Measurements from ENCODE around the gene TNFRSF18. TPM values are rescaled to one million over a fixed set of nuclear protein-coding genes. Genes with fewer than 3 reads are reported as not detected.

Gene TNFRSF18
- total RNA-seq, 6 experiments from 2014 or later = 0.24 to 0.27 TPM; not detected in 4

DNA sequence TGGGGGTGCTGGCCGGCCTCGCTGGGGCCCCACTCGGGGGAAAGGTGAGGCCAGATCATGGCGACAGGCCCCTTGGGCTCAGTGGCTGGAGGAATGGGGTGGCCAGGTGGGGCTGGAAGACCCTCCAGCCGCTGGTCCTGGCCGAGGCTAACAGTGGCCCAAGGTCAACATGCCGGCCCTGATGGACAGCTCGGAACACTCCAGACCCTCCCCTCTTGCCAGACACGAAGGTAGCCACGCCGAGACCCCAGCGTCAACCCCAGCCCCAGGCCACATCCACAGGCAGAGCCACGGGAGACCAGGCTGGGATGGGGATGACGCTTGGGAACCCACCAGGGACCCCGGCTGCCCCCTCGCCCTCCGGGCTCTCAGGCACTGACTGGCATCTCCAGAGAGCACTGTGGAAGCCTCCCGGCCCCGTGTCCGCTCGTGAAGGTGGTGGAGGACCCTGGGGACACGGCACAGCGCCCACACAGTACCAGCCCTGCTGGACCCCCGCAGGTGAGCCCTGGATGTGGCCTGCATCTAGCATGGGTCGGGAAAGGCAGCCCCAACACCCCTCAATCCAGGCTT is 41.0 kb upstream of the TNFRSF18 start:
- ATAC-seq = peak in 2 of 4 donors; percentile 9 to 19
- 60% methylated on average over 1 of the region's 25 CpGs for WGBS (ENCODE audit: insufficient coverage, low coverage, low lambda C conversion rate, missing lambda C conversion rate)
- intact Hi-C loops (cut with DNase I) = loop anchor here in 1 of 2 donors (10.0 kb wide), 1 partner anchor 47 kb away; no protein-coding TSS in a partner anchor
- Histone ChIP-seq H3K27ac (no peak overlapping the region), H3K4me3 (no peak overlapping the region), H3K9me3 (no peaks in the 10 kb centered on the region), H3K4me1 (no peaks in the 10 kb centered on the region), H3K27me3 (no peaks in the 10 kb centered on the region), H3K36me3 (no peaks in the 10 kb centered on the region)
- TF ChIP-seq, protein P1, sequence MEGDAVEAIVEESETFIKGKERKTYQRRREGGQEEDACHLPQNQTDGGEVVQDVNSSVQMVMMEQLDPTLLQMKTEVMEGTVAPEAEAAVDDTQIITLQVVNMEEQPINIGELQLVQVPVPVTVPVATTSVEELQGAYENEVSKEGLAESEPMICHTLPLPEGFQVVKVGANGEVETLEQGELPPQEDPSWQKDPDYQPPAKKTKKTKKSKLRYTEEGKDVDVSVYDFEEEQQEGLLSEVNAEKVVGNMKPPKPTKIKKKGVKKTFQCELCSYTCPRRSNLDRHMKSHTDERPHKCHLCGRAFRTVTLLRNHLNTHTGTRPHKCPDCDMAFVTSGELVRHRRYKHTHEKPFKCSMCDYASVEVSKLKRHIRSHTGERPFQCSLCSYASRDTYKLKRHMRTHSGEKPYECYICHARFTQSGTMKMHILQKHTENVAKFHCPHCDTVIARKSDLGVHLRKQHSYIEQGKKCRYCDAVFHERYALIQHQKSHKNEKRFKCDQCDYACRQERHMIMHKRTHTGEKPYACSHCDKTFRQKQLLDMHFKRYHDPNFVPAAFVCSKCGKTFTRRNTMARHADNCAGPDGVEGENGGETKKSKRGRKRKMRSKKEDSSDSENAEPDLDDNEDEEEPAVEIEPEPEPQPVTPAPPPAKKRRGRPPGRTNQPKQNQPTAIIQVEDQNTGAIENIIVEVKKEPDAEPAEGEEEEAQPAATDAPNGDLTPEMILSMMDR (IDR thresholded peaks at IDR 0.05) = no peak
- no peak for TF ChIP-seq POLR2A (IDR thresholded peaks at IDR 0.05)
- DNase-seq = peak in 1 of 3 donors; percentile 47

DNA sequence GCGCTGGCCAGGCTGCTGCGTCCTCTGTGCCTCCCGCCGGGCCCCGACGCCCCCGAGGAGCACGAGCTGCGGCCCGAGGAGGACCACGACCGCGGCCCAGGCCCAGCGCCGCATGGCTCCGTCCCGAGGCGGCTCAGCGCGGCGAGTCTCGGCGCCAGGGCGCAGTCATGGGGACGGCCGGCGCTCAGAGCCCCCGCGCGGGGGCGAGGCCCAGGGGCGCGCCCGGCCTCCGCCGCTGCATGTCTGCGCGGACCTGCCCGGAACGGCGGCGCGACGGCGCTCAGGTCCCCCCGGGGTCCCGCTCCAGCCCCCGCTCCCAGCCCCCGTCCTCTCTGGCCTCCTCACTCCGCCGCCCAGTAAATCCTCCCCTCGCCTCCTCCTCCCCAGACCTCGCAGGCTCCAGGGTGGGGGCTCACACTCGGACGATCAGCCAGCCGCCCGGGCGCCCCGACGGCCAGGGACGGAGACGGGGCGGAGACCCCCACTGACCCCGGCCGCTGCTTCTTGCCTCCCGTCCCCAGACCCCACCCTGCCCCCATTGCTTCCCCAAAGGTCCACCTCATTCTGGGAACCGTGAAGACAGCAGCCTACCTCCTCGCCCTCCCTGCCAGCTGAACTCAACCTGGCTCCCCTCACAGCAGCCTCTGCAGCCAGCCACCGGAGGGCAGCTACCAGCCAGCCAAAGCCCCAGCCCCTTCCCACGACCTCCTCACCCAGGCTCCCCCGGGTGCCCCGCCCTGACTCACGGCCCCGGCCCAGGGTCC is 40.4 kb upstream of the TNFRSF18 start, which contains the start of gene C1QTNF12:
Gene C1QTNF12 (minus strand): TSS at position 146 of the 764 bp plus-strand sequence. CDS start 32 bp downstream, at position 114.
- DNase-seq (peak in 1 of 3 donors; percentile 48), ATAC-seq (peak in 2 of 4 donors; percentile 8 to 28)
- TF ChIP-seq, protein P1 (IDR thresholded peaks at IDR 0.05) = no peak
- no peak for TF ChIP-seq POLR2A (IDR thresholded peaks at IDR 0.05)
- WGBS (ENCODE audit: insufficient coverage, low coverage, low lambda C conversion rate, missing lambda C conversion rate) = 0% methylated on average over 1 of the region's 74 CpGs
- Histone ChIP-seq H3K9me3 (no peaks in the 10 kb centered on the region), H3K36me3 (no peaks in the 10 kb centered on the region), H3K4me3 (no peak within 1 kb of the TSS), H3K4me1 (no peaks in the 10 kb centered on the region), H3K27me3 (no peaks in the 10 kb centered on the region), H3K27ac (no peak within 1 kb of the TSS)
- intact Hi-C loops (cut with DNase I) = loop anchor here in 1 of 2 donors (10.0 kb wide), 1 partner anchor 48 kb away; no protein-coding TSS in a partner anchor

DNA sequence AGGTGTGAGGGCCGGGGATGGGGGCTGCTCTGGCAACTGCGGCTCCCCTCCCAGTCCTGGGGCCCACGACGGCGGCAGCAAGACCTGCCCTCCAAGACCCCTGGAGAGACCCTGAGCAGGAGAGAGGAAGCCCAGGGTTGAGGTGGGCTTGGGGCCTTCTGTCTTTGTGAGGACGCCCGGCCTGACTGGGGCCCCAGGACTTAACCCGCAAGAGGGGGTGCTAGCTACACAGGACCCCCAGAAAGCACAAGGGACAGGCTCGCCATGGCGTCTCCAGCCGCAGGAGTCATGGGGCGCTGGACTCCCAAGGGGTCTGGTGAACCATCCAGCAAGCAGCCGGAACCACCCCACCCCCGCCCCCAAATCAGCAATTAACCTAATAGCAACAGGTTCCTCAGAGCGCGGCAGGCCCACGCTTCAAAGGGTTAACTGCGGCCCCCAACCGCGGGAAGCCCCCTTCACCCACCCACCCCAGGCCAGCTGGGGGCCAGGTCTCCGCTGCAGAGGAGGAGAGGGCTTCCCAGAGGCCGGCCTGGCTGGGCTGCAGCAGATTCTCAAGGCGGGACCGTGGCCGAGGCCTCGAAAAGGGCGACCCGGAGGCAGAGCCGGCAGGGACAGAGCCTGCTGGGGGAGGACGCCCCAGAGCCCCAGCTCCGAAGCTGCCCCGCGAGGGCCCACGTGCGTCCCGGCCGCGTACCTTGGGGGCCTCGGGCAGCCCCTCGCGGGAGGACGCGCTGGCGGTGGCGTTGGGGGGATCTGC is 39.6 kb upstream of the TNFRSF18 start:
- intact Hi-C loops (cut with DNase I) = loop anchor here in 1 of 2 donors (10.0 kb wide), 1 partner anchor 49 kb away; no protein-coding TSS in a partner anchor

More for the DNA sequence above, 39.6 kb upstream of the TNFRSF18 start:
- no peak for TF ChIP-seq POLR2A (IDR thresholded peaks at IDR 0.05)
- TF ChIP-seq, protein P1 (IDR thresholded peaks at IDR 0.05) = no peak
- Histone ChIP-seq H3K27me3 (no peaks in the 10 kb centered on the region), H3K36me3 (no peaks in the 10 kb centered on the region), H3K4me3 (no peak overlapping the region), H3K9me3 (no peaks in the 10 kb centered on the region), H3K4me1 (no peaks in the 10 kb centered on the region), H3K27ac (no peak overlapping the region)
- DNase-seq = peak in 1 of 3 donors; percentile 49
- ATAC-seq = no peak
- 0% methylated on average over 1 of the region's 45 CpGs for WGBS (ENCODE audit: insufficient coverage, low coverage, low lambda C conversion rate, missing lambda C conversion rate)

All from right lobe of liver (tissue), 6 donors.